ENCODE measurements around the gene SAP25. TPM values are rescaled to one million over a fixed set of nuclear protein-coding genes. Genes with fewer than 3 reads are reported as not detected.
A peak's percentile ranks its signal among the peaks of the same experiment; 100 is the strongest.

Gene SAP25
- total RNA-seq, 1 donor from 2014 or later, result 2.9 TPM

GRCh38 chr7:100583132-100584053, 9.7 kb upstream of the SAP25 start:
- peaks cover 0 to 31% of the 10 kb centered on the region in 2 donors for H3K36me3 ChIP-seq
- no peaks in the 10 kb centered on the region for H3K9me3 ChIP-seq
- no peak for DNase-seq (ENCODE audit: extremely low spot score in 2 of 2)
- peaks cover 47% of the 10 kb centered on the region for H3K4me1 ChIP-seq
- intact Hi-C loops (cut with DNase I), result no loop called here
- H3K27me3 ChIP-seq, result no peaks in the 10 kb centered on the region
- H3K4me3 ChIP-seq, result peak overlapping the region; percentile 79 to 96
- H3K27ac ChIP-seq, result peak overlapping the region; percentile 94
- TF ChIP-seq POLR2AphosphoS5 (IDR thresholded peaks at IDR 0.05; ENCODE audit: insufficient read depth in 1 of 2, low read depth in 1 of 2) (peak in 1 of 2 donors; percentile 50), POLR2A (IDR thresholded peaks at IDR 0.05) (no peak), CTCF (IDR thresholded peaks at IDR 0.05) (no peak)

- no peak overlapping the region for H3K4me3 ChIP-seq
These were observed 8.9 kb upstream of the SAP25 start for GRCh38 chr7:100582650-100583049.

GRCh38 chr7:100582041-100582579, 8.4 kb upstream of the SAP25 start:
- Histone ChIP-seq H3K4me1 (peaks cover 41% of the 10 kb centered on the region), H3K9me3 (no peaks in the 10 kb centered on the region), H3K4me3 (no peak overlapping the region), H3K36me3 (peaks cover 0 to 44% of the 10 kb centered on the region in 2 donors), H3K27ac (no peak overlapping the region), H3K27me3 (no peaks in the 10 kb centered on the region)
- intact Hi-C loops (cut with DNase I), result no loop called here
- no peak for DNase-seq (ENCODE audit: extremely low spot score in 2 of 2)
- no peak for TF ChIP-seq POLR2A (IDR thresholded peaks at IDR 0.05)

More at GRCh38 chr7:100582650-100583049, 8.9 kb upstream of the SAP25 start:
- Histone ChIP-seq H3K27me3 (no peaks in the 10 kb centered on the region), H3K27ac (no peak overlapping the region), H3K4me1 (peaks cover 47% of the 10 kb centered on the region), H3K36me3 (peaks cover 0 to 38% of the 10 kb centered on the region in 2 donors), H3K9me3 (no peaks in the 10 kb centered on the region)
- no peak for DNase-seq (ENCODE audit: extremely low spot score in 2 of 2)
- no peak for TF ChIP-seq POLR2A (IDR thresholded peaks at IDR 0.05)
- no peak for TF ChIP-seq CTCF (IDR thresholded peaks at IDR 0.05)
- TF ChIP-seq POLR2AphosphoS5 (IDR thresholded peaks at IDR 0.05; ENCODE audit: insufficient read depth in 1 of 2, low read depth in 1 of 2), result no peak
- intact Hi-C loops (cut with DNase I), result no loop called here

- Histone ChIP-seq H3K27ac (no peak overlapping the region), H3K9me3 (no peaks in the 10 kb centered on the region), H3K36me3 (peaks cover 0 to 58% of the 10 kb centered on the region in 2 donors), H3K27me3 (no peaks in the 10 kb centered on the region), H3K4me1 (peaks cover 38% of the 10 kb centered on the region), H3K4me3 (no peak overlapping the region)
- intact Hi-C loops (cut with DNase I), result no loop called here
- TF ChIP-seq POLR2AphosphoS5 (IDR thresholded peaks at IDR 0.05; ENCODE audit: insufficient read depth in 1 of 2, low read depth in 1 of 2) (no peak), POLR2A (IDR thresholded peaks at IDR 0.05) (no peak), CTCF (IDR thresholded peaks at IDR 0.05) (no peak)
- no peak for DNase-seq (ENCODE audit: extremely low spot score in 2 of 2)
These were observed 7.0 kb upstream of the SAP25 start for GRCh38 chr7:100580466-100581283.
